Heart right ventricle (tissue), 16 donors: ENCODE data around the gene NUDT1. TPM values are rescaled to one million over a fixed set of nuclear protein-coding genes. Genes with fewer than 3 reads are reported as not detected.

Source experiments
- ATAC-seq, 8 donors: fragments of 200-7000 bp; cut with Tn5 transposase; one replicate each; pipeline ENCODE4 v1.9.1; 2020; ENCODE audit warnings: mild to moderate bottlenecking in 8 of 8, moderate library complexity in 8 of 8, moderate number of reproducible peaks in 1 of 8
- DNase-seq, 2 donors: peaks; one replicate each; pipeline ENCODE4 v3.0.0-alpha.2; 2020
- H3K27ac ChIP-seq, 10 donors: fragments of 200-600 bp; sonication (generic) in 2 of 10; one replicate each; pipeline versions ENCODE4 v1.5.0 to v1.8.0; 2020 to 2022; ENCODE audit warnings: mild to moderate bottlenecking in 3 of 10
- H3K27me3 ChIP-seq, 7 donors: fragments of 200-600 bp; one replicate each; pipeline ENCODE4 v1.8.0; 2021 to 2022; ENCODE audit warnings: mild to moderate bottlenecking in 2 of 7
- H3K36me3 ChIP-seq, 9 donors: fragments of 200-600 bp; sonication (generic) in 1 of 9; one replicate each; pipeline versions ENCODE4 v1.5.0 to v1.8.0; 2020 to 2022; ENCODE audit warnings: mild to moderate bottlenecking in 2 of 9
- H3K4me1 ChIP-seq, 9 donors: fragments of 200-600 bp; sonication (generic) in 1 of 9; one replicate each; pipeline versions ENCODE4 v1.5.0 to v1.8.0; 2020 to 2022; ENCODE audit warnings: mild to moderate bottlenecking in 4 of 9
- H3K4me3 ChIP-seq, 10 donors: fragments of 200-600 bp; sonication (generic) in 2 of 10; one replicate each; pipeline versions ENCODE4 v1.5.0 to v1.8.0; 2020 to 2022; ENCODE audit warnings: mild to moderate bottlenecking in 7 of 10, moderate library complexity in 2 of 10
- H3K9me3 ChIP-seq, 11 donors: fragments of 200-600 bp in 10 of 11; sonication (generic) in 2 of 11; one replicate each; pipeline versions ENCODE4 v1.5.0 to v1.8.0; 2013 to 2022; ENCODE audit warnings: mild to moderate bottlenecking in 2 of 11, control low read depth in 1 of 11, moderate library complexity in 1 of 11
- WGBS, 2 donors: extraction: QIAGEN DNeasy Blood & Tissue Kit; methylation state at CpG; one replicate each; pipeline ENCODE4 v1.1.7; 2013; ENCODE audit warnings: inconsistent platforms in 1 of 2; 5-methylcytosine and 5-hydroxymethylcytosine counted together
- intact Hi-C, 10 donors: fragments of 100-400 bp; cut with DNase I; formaldehyde crosslinking; loops; one replicate each; pipeline versions ENCODE4 v1.11.1 to v1.14.2; 2022
- polyA plus RNA-seq, 2 donors: library from polyadenylated mRNA; stranded (reverse); fragments of 200-250 nt; gene quantifications; one replicate each; pipeline ENCODE4 v1.2.3, GENCODE V29; 2013
- total RNA-seq, 10 donors: library from RNA; stranded (reverse); fragmentation: NEBNext Ultra II Directional in 3 of 10; extraction: Animal tissue kit (Norgen Biotek cat#: 25700) in 3 of 10; gene quantifications; one replicate each; pipeline versions ENCODE4 v1.2.1 to v1.2.4, GENCODE V29; 2021 to 2023
- TF ChIP-seq, protein P1 (sequence below), 9 donors: fragments of 200-600 bp; sonication (generic) in 2 of 9; IDR thresholded peaks; one replicate each; pipeline versions ENCODE4 v1.5.0 to v1.8.0; 2021 to 2022; ENCODE audit warnings: antibody characterized with exemption in 9 of 9, mild to moderate bottlenecking in 5 of 9, moderate library complexity in 1 of 9
- donor health status: Arrhythmogenic right ventricular cardiomyopathy.
- donor health status: ischemic (EF 13 %, LVEDD 7.1; RV severe dilation, severe dysfunction).
- donor health status: healthy with polysubstance abuse.
- donor health status: DM: no; HTN: yes; CAD: no.
- donor health status: DM: no; HTN: no; CAD: no.
- donor health status: ischemic (EF 25% LVEDD 6.9; RV normal size, moderate dysfunction).
- donor health status: ischemic (EF 25% LVEDD 5.7; RV mildly dilated, moderate dysfunction).
- donor health status: healthy.
- donor health status: DM: yes; HTN: yes; CAD: no.
- donor health status: Ischemic cardiomyopathy.
- donor health status: ischemic (EF 35%, LVEDD 5.7; RV mildly dilated, moderate dysfunction).
- donor health status: nonischemic (EF 11% LVEDD 7.7; RV severe dilation, severe dysfunction).
- donor health status: DM: yes; HTN: yes; CAD: no.
- donor health status: PGD.
- donor health status: ischemic (EF 29% LVEDD 5.4; RV normal size, mild dysfunction).
- donor health status: nonischemic (EF 23%, LVEDD 6.1; RV moderate dilation, normal function).

NUDT1 gene
- total and polyA plus RNA-seq, 12 donors, result 7.7 to 35.8 (median 12.8) TPM

- intact Hi-C loops, result no loop called here
- TF ChIP-seq, protein P1, sequence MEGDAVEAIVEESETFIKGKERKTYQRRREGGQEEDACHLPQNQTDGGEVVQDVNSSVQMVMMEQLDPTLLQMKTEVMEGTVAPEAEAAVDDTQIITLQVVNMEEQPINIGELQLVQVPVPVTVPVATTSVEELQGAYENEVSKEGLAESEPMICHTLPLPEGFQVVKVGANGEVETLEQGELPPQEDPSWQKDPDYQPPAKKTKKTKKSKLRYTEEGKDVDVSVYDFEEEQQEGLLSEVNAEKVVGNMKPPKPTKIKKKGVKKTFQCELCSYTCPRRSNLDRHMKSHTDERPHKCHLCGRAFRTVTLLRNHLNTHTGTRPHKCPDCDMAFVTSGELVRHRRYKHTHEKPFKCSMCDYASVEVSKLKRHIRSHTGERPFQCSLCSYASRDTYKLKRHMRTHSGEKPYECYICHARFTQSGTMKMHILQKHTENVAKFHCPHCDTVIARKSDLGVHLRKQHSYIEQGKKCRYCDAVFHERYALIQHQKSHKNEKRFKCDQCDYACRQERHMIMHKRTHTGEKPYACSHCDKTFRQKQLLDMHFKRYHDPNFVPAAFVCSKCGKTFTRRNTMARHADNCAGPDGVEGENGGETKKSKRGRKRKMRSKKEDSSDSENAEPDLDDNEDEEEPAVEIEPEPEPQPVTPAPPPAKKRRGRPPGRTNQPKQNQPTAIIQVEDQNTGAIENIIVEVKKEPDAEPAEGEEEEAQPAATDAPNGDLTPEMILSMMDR (IDR thresholded peaks at IDR 0.05), result no peak
- no peaks in the 10 kb centered on the region for H3K9me3 ChIP-seq
- 86 to 88% methylated on average over 12 of the region's 12 CpGs for WGBS, 2 donors
- H3K4me1 ChIP-seq, result peaks cover 3 to 41% (median 21%) of the 10 kb centered on the region in 9 donors
- ATAC-seq, result no peak
- peak overlapping the region in 6 of 10 donors; percentile 19 to 86 (median 36) for H3K27ac ChIP-seq
- peaks cover 0 to 63% (median 7%) of the 10 kb centered on the region in 9 donors for H3K36me3 ChIP-seq
- no peaks in the 10 kb centered on the region for H3K27me3 ChIP-seq
- H3K4me3 ChIP-seq, result no peak overlapping the region
- peak in 1 of 2 donors; percentile 34 for DNase-seq
Observed at GRCh38 chr7:2237109-2237602, 4.9 kb upstream of the NUDT1 start.

- TF ChIP-seq, protein P1 (IDR thresholded peaks at IDR 0.05), result no peak
- H3K9me3 ChIP-seq, result no peaks in the 10 kb centered on the region
- DNase-seq, result no peak
- no peak overlapping the region for H3K27ac ChIP-seq
- H3K27me3 ChIP-seq, result no peaks in the 10 kb centered on the region
- H3K4me3 ChIP-seq, result no peak overlapping the region
- peaks cover 0 to 58% (median 7%) of the 10 kb centered on the region in 9 donors for H3K36me3 ChIP-seq
- 95 to 96% methylated on average over 17 of the region's 17 CpGs for WGBS, 2 donors
- peaks cover 0 to 40% (median 20%) of the 10 kb centered on the region in 9 donors for H3K4me1 ChIP-seq
- intact Hi-C loops, result no loop called here
- ATAC-seq, result no peak
Observed at GRCh38 chr7:2239242-2239641, 2.8 kb upstream of the NUDT1 start.

GRCh38 chr7:2242541-2243429, 759 bp downstream of the NUDT1 start:
- Histone ChIP-seq H3K4me3 (peak overlapping the region; percentile 86 to 99 (median 96)), H3K4me1 (peaks cover 0 to 46% (median 20%) of the 10 kb centered on the region in 9 donors), H3K27ac (peak overlapping the region in 8 of 10 donors; percentile 70 to 89 (median 77)), H3K9me3 (no peaks in the 10 kb centered on the region), H3K27me3 (no peaks in the 10 kb centered on the region), H3K36me3 (peaks cover 0 to 23% (median 5%) of the 10 kb centered on the region in 9 donors)
- DNase-seq (no peak), ATAC-seq (peak in 4 of 8 donors; percentile 8 to 25 (median 13))
- intact Hi-C loops, result loop anchor here in 1 of 10 donors (10.0 kb wide), 1 partner anchor 72 kb away; the partner anchor contains the start of gene SNX8
- TF ChIP-seq, protein P1 (IDR thresholded peaks at IDR 0.05), result no peak
- 16 to 19% methylated on average over 21 of the region's 21 CpGs for WGBS, 2 donors

GRCh38 chr7:2243458-2243857, 1.4 kb downstream of the NUDT1 start:
- no peak overlapping the region for H3K4me3 ChIP-seq
- H3K36me3 ChIP-seq, result peaks cover 0 to 16% (median 2%) of the 10 kb centered on the region in 9 donors
- 82 to 90% methylated on average over 12 of the region's 12 CpGs for WGBS, 2 donors
- no peaks in the 10 kb centered on the region for H3K27me3 ChIP-seq
- no peak overlapping the region for H3K27ac ChIP-seq
- DNase-seq, result no peak
- intact Hi-C loops, result loop anchor here in 1 of 10 donors (10.0 kb wide), 1 partner anchor 71 kb away; the partner anchor contains the start of gene SNX8
- ATAC-seq, result no peak
- H3K4me1 ChIP-seq, result peaks cover 0 to 46% (median 21%) of the 10 kb centered on the region in 9 donors
- no peaks in the 10 kb centered on the region for H3K9me3 ChIP-seq
- TF ChIP-seq, protein P1 (IDR thresholded peaks at IDR 0.05), result no peak
